Nephron progenitor cell (in vitro differentiated cells): ENCODE results near the gene FTCD.

Experiments
- DNase-seq: peaks from one replicate; pipeline ENCODE4 v3.0.0; 2021
- H3K27ac Mint-ChIP-seq: 2 replicates; pipeline ENCODE4 v1.8.0; 2021; ENCODE audit warnings: mild to moderate bottlenecking, moderate library complexity, mixed read lengths
- H3K27me3 Mint-ChIP-seq: 2 replicates; pipeline ENCODE4 v1.8.0; 2021; ENCODE audit warnings: mild to moderate bottlenecking, low read depth, mixed read lengths; ENCODE audit not compliant: poor library complexity
- H3K36me3 Mint-ChIP-seq: 2 replicates; pipeline ENCODE4 v1.8.0; 2021; ENCODE audit warnings: low read depth, mixed read lengths
- H3K4me1 Mint-ChIP-seq: 2 replicates; pipeline ENCODE4 v1.8.0; 2021; ENCODE audit warnings: mixed read lengths
- H3K4me3 Mint-ChIP-seq: 2 replicates; pipeline ENCODE4 v1.8.0; 2021; ENCODE audit warnings: mild to moderate bottlenecking, moderate library complexity, mixed read lengths
- H3K9me3 Mint-ChIP-seq: 2 replicates; pipeline ENCODE4 v1.8.0; 2021; ENCODE audit warnings: mild to moderate bottlenecking, moderate library complexity, mixed read lengths
- TF ChIP-seq, protein P1 (sequence below): fragments of 200-600 bp; sonication (generic); IDR thresholded peaks from 2 replicates; pipeline ENCODE4 v1.5.0; 2021; ENCODE audit warnings: antibody characterized with exemption

FTCD gene

DNA sequence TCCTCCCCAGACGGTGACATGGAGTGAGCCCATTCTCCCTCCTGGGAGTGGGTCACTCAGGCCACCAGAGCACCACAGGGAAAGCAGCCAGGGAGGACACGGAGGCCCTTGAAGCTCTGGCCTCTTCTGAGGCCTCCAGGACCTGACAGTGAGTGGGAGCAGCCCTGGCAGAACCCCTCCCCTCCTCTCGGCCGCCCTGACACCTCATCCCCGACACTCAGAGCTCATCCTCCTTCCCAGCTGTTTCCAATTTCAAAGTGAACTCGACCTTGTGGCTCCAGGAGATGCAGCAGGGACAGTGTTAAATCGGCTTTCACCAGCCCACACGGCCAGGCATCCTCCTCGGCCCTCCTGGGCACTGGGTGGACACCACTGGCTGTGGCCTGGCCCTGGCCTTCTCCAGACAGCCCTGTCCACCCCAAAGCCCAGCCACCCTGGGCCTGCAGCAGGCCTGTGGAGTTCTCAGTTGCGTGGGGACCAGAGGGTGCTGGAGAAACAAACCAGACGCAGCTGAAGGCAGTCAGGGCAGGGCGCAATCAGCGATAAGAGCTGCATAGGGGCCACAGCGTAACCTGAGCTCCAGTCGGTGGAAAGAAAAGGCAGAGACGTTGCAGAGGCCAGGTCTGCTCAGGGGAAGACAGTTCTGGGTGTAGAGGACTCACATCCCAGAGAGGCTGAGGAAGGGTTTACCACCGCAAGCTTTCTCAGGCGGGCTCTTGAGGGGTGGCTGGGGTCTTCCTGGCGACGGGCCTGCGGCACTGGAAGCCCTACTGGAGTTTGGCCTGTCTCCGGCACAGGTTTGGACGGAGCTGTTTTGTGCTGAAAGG, 27.1 kb downstream of the FTCD start:
- DNase-seq, result no peak
- Mint-ChIP-seq H3K27me3 (no peaks in the 10 kb centered on the region), H3K9me3 (no peaks in the 10 kb centered on the region), H3K4me3 (peak overlapping the region; percentile 10), H3K27ac (peak overlapping the region; percentile 94), H3K36me3 (peaks cover 4% of the 10 kb centered on the region), H3K4me1 (peaks cover 24% of the 10 kb centered on the region)
- TF ChIP-seq, protein P1, sequence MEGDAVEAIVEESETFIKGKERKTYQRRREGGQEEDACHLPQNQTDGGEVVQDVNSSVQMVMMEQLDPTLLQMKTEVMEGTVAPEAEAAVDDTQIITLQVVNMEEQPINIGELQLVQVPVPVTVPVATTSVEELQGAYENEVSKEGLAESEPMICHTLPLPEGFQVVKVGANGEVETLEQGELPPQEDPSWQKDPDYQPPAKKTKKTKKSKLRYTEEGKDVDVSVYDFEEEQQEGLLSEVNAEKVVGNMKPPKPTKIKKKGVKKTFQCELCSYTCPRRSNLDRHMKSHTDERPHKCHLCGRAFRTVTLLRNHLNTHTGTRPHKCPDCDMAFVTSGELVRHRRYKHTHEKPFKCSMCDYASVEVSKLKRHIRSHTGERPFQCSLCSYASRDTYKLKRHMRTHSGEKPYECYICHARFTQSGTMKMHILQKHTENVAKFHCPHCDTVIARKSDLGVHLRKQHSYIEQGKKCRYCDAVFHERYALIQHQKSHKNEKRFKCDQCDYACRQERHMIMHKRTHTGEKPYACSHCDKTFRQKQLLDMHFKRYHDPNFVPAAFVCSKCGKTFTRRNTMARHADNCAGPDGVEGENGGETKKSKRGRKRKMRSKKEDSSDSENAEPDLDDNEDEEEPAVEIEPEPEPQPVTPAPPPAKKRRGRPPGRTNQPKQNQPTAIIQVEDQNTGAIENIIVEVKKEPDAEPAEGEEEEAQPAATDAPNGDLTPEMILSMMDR, result no peak

DNA sequence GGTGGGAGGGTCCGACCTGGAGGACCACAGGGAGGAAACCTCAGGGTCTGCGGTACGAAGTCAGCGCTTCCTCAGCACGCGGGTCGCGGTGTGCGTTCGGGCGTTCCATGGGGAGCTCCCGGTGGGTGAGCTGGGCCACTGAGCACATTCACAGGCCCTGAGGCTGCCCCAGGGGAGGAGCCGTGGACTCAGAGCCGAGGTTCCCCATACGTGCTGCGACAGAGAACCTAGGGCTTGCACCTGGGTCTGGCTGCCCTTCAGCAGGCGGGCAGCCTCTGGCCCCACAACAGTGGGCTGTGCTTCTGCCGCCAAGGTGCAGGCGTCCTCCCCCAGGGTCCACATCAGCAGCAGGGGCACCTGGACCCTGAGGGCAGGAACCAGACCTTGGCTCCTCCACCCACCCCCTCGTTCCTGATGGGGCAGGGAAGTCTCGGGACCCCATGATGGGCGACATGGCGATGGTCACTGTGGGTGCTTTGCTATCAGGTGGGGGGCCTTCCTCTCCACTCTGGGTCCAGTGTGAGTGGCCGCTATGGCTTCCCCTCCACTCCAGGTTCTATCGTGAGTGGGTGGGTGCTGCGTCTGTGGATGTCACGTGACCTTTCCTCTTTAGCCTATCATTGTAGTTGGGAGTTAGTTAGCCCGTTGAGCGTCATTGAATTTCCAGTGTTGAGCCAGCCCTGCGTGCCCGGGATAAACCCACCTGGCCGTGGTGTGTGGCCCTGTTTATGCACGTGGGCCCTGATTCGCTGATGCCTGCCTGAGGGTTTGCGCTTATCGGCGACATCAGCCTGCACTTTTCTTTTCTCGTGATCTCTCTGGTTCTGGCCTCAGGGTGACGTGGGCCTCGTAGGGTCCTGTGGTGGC, 27.9 kb downstream of the FTCD start:
- DNase-seq, result peak; percentile 8
- TF ChIP-seq, protein P1, result no peak
- Mint-ChIP-seq H3K27ac (peak overlapping the region; percentile 94), H3K9me3 (no peaks in the 10 kb centered on the region), H3K4me3 (no peak overlapping the region), H3K36me3 (peaks cover 4% of the 10 kb centered on the region), H3K27me3 (peaks cover 3% of the 10 kb centered on the region), H3K4me1 (peaks cover 24% of the 10 kb centered on the region)

DNA sequence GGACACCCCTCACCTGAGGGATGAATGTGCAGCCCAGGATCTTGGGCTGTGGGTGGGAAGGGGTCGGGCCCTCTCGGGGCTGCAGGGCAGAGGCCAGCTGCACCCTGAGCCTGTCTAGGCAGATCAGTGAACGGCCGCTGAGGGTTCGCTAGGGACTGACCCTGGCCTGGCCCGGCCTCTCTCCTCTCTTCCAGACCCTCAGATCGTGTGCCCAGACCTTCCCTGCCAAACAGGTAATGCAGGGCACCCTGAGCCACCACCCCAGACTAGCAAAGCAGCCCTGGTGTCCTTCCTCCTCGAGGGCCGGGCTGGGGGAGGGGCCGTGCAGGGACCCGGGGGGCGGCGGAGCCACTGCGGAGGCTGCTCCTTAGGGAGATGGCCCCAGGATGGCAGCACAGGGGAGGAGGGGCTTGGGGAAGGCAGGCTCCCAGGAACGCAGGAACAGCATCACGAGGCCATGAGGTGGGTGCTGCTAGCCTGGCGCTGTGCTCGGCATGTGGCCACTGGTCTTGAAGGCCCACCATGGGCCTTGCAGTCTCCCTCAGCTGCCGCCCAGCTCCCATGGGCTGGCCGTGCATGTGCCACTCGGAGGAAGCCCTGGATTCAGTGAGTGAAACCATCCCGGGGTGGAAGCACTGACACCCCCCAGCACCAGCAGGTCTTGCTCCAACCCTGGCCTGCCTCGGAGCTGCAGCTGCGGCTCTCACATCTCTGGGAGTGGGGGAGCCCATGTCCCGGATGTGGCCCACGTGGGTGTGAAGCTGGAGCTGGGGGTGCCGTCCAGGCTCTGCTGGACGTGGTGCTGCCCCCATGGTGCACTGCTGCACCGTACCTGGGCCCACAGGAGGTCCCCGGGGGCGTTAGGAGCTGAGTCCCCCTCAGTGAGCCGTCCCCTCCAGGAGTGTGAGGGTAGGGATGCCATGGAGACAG, 28.8 kb downstream of the FTCD start:
- peaks cover 24% of the 10 kb centered on the region for H3K4me1 Mint-ChIP-seq
- peak; percentile 2 for DNase-seq
- no peak overlapping the region for H3K4me3 Mint-ChIP-seq
- TF ChIP-seq, protein P1, result no peak
- no peaks in the 10 kb centered on the region for H3K9me3 Mint-ChIP-seq
- H3K36me3 Mint-ChIP-seq, result peaks cover 9% of the 10 kb centered on the region
- no peak overlapping the region for H3K27ac Mint-ChIP-seq
- peaks cover 3% of the 10 kb centered on the region for H3K27me3 Mint-ChIP-seq

DNA sequence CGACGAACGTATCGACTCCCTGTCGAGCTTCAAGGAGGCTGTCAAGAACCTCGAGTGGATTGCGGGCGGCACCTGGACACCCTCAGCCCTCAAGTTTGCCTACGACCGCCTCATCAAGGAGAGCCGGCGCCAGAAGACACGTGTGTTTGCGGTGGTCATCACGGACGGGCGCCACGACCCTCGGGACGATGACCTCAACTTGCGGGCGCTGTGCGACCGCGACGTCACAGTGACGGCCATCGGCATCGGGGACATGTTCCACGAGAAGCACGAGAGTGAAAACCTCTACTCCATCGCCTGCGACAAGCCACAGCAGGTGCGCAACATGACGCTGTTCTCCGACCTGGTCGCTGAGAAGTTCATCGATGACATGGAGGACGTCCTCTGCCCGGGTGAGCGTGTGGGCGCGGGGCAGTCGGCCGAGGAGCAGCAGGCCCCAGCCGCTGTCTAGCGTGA, 29.5 kb downstream of the FTCD start:
- Mint-ChIP-seq H3K4me3 (no peak overlapping the region), H3K4me1 (peaks cover 24% of the 10 kb centered on the region), H3K27me3 (peaks cover 3% of the 10 kb centered on the region), H3K36me3 (peaks cover 9% of the 10 kb centered on the region), H3K9me3 (no peaks in the 10 kb centered on the region), H3K27ac (no peak overlapping the region)
- TF ChIP-seq, protein P1, result no peak
- DNase-seq, result no peak

DNA sequence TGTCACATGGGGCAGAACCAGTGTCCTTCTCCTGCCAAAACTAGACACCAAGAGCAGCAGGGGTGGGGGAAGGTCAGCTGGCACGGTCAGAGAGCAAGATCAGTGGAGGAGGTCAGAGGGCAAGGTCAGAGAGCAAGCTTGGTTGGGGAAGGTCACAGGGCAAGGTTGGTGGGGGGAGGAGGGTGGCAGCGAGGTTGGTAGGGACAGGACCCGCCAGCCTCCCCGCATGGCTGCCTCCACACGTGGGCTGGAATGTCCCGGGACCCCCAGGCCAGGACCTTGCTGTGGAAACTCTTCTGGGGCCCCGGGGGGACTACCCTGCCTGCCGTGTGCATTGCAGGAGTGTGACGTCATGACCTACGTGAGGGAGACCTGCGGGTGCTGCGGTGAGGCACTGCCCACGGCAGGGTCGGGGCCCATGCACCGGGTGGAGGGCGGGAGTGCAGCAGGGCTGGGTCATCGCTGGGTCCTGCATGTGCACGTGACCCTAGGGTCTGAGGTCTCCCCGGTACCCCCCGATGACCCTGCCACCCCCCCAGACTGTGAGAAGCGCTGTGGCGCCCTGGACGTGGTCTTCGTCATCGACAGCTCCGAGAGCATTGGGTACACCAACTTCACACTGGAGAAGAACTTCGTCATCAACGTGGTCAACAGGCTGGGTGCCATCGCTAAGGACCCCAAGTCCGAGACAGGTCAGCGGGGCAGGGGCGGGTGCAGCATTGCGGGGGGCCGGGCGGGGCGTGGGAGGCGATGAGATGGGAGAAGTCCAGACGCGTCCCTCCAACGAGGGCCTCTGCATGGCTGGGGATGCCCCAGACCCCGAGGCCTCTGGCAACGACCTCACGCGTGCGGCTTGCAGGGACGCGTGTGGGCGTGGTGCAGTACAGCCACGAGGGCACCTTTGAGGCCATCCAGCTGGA, 30.2 kb downstream of the FTCD start:
- TF ChIP-seq, protein P1, result no peak
- Mint-ChIP-seq H3K4me1 (peaks cover 24% of the 10 kb centered on the region), H3K9me3 (no peaks in the 10 kb centered on the region), H3K27ac (no peak overlapping the region), H3K36me3 (peaks cover 9% of the 10 kb centered on the region), H3K4me3 (no peak overlapping the region), H3K27me3 (peaks cover 3% of the 10 kb centered on the region)
- peak; percentile 3 for DNase-seq
